Measurements from ENCODE around the gene BCL2L15.

GRCh38 chr1:113934006-113934405 is 46.6 kb upstream of the BCL2L15 start:
- TF ChIP-seq CTCF (IDR thresholded peaks at IDR 0.05) (no peak), SIN3A (IDR thresholded peaks at IDR 0.05; ENCODE audit: borderline replicate concordance, insufficient read depth, low read depth, low read length) (no peak), POLR2AphosphoS5 (IDR thresholded peaks at IDR 0.05; ENCODE audit: low read depth, low read length) (no peak), REST (IDR thresholded peaks at IDR 0.05; ENCODE audit: insufficient read depth in 1 of 2, low read depth in 2 of 2, low read length in 1 of 2) (no peak)

All from Panc1 (cell line).